ENCODE results near the gene MXD3.
"Not testable (repeated sequence)": the region's sequence is repeated elsewhere in the genome, so short reads cannot be mapped to it uniquely, and the experiment has no call there.

Gene MXD3

DNA sequence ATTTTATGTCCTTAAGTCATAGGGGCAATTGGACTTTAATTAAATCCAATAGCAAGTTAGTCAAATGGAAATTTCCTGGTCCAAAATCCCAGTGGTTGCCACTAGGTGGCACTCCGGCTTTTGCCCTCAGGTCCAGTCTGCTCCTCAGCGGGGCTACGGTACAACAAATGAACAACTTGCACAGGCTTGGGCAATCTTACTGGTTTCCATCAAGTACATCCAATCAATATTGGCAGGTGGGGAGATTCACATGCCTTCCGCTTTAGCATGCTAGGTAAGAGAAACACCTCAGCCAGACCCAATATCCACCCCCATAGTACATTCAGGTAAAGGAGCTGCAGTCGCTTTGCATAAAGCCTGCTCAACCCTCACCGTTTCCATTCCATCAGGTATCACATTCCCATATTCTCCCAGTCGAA, 6.3 kb upstream of the MXD3 start:
- peak; percentile 83 for DNase-seq

DNA sequence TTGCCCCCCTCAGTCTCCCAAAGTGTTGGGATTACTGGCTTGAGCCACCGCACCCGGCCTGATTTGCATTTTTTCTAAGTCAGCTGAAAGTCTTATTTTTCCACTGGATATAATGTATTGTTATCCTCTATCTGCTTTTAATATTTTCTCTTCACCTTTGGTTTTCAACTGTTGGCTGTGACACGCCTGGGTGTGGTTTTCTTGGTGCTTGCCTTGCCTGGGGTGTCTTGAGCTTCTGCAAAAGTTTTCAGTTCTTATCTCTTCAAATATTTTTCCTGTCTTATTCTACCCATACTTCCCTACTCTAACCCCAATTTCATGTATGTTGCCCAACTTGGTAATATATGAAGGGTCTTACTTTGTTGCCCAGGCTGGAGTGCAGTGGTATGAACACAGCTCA, 4.3 kb upstream of the MXD3 start:
- no peak for DNase-seq

DNA sequence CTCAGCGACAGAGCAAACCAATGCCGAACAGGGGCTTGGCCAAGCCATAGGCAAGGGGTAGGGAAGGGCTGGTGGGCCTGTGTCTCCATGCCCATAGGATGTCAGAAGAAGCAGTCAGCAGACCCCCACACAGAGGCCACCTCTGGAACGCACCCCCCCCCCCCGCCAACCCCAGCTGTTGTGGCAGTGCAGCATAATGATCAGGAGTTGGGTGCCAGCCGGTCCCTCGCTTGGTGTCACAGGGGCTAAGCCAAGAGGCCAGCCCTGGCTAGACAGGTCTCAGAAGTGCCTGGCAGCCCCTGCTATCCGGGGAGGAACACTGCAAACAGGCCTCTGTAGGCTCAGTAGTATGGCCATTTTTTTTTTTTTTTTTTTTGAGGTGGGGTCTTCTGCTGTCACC, 3.7 kb upstream of the MXD3 start:
- DNase-seq, result no peak

DNA sequence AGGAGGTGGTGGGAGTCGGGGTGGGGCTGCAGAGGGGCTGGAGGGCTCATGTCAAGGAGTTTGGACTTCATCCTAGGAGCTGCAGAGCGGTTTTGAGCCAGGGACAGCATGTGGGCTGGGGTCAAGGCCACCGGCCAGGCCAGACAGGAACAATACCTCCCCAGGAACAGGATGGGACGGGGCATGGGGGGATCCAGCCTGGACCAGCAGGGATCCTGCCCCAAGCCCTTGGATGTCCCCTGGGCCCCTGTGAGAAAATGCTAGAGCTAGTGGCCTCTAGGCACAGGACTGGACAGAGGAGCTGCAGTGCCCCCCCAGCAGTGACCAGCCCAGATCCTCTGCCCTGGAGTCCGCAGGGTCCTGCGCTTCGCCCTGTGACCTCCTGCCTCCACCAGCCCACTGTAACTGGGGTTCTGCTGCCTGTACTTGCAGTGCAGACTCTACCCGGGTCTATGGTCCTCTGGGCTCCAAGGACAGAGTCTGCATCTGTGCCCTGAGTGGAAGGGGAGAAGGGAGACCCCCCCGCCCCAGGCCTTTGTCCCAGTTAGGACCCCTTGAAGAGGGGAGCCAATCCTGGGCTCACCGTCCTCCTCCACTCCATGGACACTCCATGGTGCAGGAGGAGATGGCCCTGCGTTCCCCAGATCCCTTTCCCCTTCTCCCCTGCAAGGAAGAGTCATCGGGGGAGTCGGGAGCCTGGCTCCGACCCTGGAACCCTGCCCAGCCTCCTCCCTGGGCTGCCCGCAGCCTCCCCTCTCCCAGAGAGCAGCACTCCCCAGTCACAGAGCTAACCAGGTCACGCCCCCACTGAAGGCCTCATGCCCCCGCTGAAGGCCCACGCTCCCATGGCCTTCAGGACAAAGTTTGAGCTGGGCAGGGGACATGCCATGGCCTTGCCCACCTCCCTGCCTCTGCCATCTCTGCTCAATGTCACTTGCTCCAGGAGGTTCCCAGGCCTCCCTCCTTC, 3.0 kb upstream of the MXD3 start:
- DNase-seq, result no peak

DNA sequence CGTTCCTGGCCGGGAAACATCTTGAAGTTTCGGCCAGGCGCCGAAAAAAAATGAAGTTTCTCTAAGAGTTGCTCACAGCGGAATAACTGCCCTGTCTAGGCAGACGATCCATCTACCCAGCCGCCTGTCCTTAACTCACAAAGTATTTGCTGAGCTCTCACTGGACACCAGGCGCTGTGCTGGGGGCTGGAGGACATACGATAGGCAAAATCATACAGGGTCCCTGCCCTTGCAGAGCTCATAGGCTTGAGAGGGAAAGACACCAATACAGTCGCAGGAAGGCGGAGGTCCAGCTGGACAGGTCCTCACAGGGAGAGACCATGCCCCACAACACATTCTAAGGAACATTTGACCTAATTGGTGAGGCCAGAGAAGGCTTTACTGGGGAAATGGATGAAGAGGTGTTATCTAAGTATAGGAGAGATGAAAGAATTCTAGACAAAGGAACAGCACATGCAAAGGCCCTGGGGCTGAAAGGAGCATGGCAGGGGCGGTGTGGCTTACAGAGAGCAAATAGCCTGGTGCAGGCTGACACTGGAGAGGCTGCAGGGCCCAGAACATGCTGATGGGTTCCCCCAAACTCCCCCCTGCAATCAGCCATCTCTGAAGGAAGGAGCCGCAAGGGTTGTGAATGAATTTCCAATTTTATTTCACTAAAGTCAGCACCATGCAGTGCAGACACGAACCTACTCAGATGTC, 2.0 kb upstream of the MXD3 start:
- DNase-seq, result no peak

DNA sequence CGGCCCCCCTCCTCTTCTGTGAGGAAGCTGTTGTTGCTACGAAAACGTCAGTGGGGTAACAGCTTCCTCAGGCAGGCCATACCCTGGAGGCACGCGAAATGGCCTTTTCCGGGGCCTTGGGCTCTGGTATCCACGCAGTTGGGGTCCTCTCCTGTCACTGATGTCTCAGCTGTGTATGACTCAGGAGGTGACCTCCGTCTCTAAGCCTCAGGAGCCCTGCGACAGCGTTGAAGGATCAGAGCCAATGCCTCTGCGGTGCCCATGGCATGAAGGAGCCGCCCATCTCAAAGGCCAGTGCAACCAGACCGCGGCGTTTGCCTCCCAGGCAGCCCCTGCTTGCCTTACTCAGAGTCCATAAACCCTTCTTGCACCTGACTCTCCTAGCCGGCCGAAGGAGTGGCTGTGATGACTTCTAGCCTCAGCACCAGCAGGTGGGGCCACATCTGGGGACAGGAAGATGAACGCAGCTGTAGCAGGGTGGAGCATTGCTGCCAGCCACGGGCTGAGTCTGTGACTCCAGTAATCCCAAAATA, 1.0 kb upstream of the MXD3 start:
- DNase-seq, result peak; percentile 73

DNA sequence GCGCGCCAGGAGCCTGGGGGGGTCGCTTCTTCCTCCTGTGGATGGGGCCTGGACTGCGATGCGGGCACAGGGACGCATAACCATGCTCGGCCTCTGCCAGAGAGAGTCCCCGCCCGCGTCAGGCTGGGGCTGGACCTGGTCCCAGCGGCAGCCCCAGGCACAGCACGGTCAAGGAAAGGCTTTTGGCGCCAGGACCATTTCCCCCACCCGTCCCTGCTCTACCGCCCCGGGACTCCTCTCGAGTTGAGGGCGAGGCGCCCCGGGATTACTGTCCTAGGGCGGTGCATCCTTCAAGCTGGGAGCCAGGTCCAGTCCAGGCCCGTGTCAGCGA, 341 bp downstream of the MXD3 start:
- DNase-seq, result no peak

DNA sequence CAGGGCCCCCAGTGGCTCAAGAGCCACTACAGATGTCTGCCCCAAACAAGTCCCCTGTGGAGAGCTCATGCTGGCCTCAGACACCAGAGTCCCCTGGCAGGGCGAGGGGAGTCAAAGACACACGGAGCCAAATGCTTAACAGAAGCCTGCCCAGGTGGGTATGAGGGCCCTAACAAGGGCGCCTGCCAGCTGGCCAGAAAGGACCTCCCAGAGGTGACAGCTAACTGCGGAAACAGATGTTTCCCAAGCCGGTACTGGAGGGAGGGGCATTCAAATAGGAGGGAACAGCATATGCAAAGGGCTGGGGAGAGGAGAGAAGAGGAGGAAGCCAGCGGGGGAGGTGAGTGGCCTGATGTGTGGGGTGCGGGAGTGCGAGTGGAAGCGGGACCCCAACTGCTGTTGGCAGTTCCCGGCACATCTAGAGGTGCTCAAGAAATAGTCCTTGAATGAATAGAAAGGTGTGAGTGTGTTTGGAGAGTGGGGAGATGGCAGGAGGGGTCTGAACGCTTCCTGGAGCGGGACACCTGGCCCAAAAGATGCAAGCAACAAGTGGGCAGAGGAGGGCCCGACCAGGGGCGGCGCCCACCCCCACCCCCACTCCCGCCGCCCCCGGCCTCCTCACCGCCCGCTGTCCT, 824 bp downstream of the MXD3 start:
- DNase-seq, result no peak

DNA sequence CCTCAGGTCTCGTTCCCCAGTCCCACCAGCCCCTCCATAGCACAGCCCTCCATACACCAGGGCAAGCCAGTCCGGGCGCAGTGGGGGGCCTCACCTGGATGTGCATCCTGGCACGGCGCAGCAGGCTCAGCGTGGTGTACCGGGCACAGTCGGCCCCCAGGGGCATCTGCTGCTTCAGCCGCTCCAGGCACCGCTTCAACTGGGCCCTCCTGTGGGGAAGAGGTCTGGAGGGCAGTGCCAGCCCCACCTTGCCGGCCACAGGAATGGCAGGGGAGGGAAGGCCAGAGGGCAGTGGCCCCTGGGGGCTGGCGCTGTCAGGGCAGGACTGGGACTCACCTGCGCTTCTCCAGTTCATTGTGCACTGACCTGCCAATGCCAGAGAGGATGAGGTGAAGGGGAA, 1.4 kb downstream of the MXD3 start:
- DNase-seq, result no peak

DNA sequence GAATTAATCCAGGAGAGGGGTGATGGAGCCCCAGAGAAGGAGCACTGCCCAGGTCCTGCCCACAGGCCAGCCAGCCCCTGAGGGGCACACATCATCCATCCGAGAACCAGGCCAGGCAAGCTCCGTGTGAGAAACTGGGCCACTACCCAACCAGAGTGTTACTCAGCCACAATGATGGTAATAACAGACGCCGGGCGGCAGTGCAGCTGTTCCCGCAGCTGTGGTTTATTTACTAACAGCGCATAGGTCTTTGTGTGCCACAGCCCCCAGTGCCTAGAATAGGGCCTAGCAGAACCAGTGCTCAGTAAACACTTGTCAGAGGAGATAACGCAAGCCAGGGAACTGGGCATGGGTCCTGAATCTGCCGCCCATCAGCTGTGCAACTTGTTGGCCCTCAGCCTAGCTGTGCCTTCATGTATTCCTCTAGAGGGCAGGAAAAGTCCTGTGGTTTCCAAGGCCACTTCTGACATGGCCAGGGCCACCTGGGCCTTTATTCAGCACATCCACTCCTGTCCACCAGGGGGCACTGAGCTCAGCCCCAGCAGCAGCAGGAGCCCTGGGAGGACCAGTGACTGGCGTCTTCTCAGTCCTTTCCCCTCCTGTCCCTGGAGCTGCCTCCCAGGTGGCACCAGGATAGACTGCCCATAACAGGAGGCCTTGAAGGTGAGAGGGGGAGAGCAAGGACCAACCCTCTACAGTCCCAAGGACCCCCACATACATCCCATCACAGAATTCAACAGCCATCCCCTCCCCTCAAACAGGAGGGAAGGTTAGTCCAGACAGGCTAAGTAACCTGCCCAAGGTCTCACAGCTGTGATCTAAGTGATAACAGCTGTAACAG, 2.1 kb downstream of the MXD3 start:
- DNase-seq, result peak; percentile 83

DNA sequence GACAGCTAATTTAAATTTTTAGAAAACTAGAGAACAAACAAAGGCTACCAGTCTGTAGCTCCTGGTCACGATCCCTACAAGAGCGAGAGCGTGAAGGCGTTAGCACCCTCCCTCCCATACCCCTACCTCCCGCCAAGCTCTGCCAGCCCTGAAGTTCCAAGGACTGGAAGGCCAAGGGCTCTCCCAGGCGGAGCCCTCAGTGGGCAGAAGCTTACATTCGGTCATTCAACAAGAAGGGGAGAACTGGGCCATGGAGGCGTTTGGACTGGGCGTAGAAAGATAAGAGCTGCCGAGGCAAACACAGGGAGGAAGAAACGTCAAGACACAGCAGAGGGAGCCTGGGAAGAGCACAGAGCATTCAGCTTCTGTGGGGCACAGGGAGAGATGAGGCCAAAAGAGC, 3.0 kb downstream of the MXD3 start:
- no peak for DNase-seq

DNA sequence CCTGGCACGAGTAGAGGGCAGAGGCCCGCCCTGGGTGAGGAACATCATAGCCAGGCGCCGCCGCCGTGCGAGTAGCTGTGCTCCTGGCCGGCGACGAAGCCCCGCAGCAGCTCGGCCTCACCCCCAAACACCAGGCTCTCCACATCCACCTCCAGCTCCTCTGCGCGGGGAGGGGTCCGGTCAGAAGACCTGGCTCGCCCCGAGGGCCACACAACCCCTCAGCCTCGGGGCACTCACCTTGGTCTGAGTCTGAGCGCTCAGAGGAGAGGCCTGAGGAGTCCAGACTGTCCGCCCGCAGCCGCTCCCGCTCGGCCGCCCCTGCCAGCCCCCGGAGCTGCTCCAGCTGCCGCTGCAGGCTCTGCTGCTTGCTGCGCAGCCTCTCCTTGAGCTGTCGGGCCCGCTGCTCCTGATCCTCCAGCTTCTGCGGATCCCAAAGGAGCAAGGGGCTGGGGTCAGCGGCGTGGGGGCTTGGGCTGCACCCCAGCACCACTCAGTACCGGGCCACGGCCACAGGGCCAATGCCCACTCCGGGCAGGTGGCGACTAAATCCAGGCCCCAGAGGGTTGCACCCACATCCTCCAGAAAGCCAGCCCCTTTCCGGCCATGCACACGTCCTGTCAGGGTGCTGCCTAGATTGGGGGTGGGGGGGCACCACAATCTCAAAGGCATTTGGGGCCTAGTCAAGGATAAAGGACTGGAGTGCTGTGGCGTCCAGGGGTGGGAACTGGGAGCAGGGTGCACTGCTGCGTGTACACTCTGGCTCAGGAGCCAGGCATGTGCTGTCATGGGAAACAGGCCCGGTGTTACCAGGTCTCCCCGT, 3.9 kb downstream of the MXD3 start:
- DNase-seq, result no peak

DNA sequence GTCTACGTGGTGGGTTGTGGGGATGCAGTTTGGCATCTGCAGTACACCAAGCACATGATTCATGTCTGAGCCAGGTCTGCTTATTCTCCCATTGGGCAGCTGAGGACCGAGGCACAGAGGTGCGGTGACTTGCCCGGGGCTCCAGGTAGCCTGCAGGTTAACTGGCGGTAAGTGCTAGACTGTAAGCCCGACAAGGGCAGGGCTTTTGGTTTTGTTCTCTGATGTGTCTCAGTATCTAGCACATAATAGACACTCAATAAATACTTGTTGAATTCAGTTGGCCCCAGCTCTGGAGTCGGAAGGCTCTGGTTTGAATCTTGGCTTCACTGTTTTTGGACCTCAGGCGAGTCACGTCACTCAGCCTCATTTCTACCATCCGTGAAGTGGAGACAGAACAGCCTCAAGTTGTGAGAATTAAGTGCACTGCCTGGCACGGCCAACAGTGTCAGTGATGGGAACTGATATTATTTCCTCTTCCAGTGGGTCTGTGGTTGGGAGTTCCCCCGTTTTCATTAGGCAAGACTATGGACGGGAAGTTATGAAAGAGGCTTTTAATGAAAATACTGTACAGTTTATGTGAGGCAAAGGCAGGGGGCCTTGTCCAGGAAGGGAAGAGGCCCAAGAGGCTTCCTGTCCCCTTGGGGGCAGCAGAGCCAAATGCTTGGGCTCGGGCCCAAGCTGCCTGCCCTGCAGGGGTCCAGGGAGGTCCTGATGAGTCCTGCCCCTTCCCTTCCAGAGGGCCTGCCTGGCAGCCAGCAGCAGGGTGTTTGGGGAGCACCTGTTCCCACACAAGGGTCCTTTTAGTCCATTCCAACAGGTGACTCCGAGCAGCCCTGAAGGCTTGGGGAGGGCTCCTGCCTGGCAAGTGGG, 4.8 kb downstream of the MXD3 start:
- DNase-seq, result no peak

DNA sequence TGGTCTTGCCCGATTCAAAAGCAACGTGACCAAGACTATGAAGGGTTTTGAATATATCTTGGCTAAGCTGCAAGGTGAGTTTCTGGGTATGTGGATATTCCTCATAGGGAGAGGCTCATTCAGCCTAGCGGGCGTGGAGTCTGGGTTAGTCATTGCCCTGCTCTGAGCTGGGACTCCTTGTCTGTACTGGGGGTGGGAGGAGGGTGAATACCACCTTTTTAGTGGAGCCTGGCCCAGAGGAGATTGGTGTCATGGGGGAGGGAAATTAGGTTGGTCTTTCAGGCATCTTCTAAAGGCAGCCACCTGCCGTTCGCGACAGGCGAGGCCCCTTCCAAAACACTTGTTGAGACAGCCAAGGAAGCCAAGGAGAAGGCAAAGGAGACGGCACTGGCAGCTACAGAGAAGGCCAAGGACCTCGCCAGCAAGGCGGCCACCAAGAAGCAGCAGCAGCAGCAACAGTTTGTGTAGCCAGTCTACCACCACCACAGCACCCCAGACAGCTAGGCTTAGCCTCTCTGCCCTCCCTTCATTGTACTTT, 5.5 kb downstream of the MXD3 start:
- not testable (repeated sequence) for DNase-seq

DNA sequence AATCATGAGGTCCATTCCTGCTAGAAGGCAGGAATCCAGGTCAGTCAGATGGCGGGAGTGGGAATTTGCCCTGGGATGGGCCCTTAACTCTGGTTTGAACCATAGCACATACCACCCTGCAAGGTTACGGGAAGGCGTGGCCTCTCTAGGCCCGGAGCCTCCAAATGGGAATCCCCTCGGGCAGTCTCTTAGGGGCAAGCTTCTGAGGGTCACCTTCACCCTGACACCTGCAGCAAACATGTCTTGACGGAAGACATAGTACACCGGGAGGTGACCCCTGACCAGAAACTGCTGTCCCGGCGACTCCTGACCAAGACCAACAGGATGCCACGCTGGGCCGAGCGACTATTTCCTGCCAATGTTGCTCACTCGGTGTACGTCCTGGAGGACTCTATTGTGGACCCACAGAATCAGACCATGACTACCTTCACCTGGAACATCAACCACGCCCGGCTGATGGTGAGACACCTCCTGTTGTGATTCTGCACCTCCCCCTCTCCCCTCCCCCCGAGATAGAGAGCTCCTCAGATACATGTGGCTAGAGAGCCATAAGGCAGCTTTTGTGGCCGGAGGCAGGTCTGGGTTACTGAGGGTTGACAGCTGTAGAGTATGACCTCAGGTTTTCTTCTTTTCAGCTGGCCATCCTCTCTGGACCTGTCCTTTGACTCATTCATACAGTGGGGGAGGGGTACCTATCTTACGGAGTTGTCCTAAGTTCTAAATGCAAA, 7.1 kb downstream of the MXD3 start:
- peak; percentile 54 for DNase-seq

DNA sequence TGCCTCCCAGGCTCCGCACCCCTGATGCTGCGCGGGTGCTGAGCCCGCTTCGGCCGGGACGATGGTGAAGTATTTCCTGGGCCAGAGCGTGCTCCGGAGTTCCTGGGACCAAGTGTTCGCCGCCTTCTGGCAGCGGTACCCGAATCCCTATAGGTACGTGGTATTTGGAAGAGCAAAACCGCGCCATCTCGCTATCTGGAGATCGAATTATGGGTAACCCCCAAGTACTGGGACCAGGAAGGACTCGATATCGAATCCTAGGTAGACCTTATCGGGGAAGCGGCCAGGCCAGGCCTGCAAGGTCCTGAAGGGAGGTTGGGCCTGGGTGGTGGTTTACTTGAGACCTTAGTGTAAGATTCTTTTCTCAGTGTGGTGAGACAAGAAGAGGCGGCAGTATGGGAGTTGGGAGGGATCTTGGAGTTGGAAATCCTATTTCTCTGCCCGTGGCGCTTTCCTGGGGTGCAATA, 7.7 kb downstream of the MXD3 start:
- no peak for DNase-seq

DNA sequence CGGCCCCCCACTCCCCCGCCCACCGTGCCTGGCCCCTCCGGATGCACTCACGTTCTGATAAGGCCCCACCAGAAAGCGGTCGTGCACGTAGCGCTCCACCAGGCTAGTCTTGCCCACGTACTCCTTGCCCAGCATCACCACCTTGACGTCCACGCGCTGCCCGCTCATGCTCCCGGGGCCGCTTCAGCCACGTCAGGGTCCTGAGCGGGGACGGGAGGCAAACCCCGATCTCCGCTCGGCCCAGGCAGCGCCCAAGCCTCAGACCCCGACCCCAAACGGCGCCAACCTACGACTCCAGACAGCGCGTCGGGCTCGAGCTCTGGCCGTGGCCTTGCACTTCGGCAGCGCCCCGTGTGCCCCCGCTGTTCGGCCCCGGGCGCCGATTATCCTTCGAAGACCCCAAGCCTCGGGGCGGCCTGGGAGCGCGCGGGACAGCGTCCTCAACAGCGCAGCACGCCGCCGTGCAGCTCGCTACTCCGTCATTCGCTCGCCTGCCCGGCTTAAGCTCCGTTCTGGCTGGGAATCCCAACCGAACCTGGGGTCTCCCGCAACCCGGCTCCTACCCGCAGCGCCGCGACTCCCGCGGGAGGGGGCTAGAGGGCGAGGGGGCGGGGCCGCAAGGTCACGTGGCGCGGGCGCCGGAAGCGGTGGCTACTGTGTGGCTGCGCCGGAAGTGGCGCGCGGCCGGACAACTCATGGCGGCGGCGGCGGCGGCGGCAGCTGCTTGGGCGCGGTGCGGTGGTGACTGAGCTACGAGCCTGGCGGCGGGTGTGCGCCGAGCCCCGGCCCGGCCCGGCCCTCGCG, 8.4 kb downstream of the MXD3 start, which contains the start of the genes PRELID1 and RAB24:
TSS of gene PRELID1 (plus strand) at position 679 of the 804 bp plus-strand sequence. CDS start 187 bp downstream, outside the sequence.
TSS of gene RAB24 (minus strand) at position 599 of the 804 bp plus-strand sequence. CDS start at position 168, 431 bp downstream.
- peak; percentile 93 for DNase-seq

All from activated CD4-positive, alpha-beta T cell treated with anti-CD3 and anti-CD28 coated beads for 48 hours (primary cell).